Right ventricle myocardium superior (tissue), 1 donor: ENCODE data around the gene DIP2C. TPM values are rescaled to one million over a fixed set of nuclear protein-coding genes. Genes with fewer than 3 reads are reported as not detected.

Experiments
- ATAC-seq: fragments of 200-7000 bp; cut with Tn5 transposase; one replicate; pipeline ENCODE4 v1.9.1; 2020; ENCODE audit warnings: mild to moderate bottlenecking; ENCODE audit not compliant: poor library complexity
- DNase-seq: peaks from one replicate; pipeline ENCODE4 v3.0.0-alpha.2; 2020
- intact Hi-C: fragments of 100-400 bp; cut with DNase I; formaldehyde crosslinking; loops from one replicate; pipeline ENCODE4 v1.11.2; 2022
- long read RNA-seq: library from polyadenylated mRNA; unstranded; transcript quantifications from one replicate; pipeline ENCODE4 v2.0.0, GENCODE V29; 2021
- total RNA-seq: library from RNA; stranded (reverse); fragmentation: NEBNext Ultra II Directional; extraction: Animal tissue kit (Norgen Biotek cat#: 25700); gene quantifications from one replicate; pipeline ENCODE4 v1.2.1, GENCODE V29; 2021
- donor health status: DM: no; HTN: yes; CAD: no; lungs with severe emphysema.

Gene DIP2C, protein sequence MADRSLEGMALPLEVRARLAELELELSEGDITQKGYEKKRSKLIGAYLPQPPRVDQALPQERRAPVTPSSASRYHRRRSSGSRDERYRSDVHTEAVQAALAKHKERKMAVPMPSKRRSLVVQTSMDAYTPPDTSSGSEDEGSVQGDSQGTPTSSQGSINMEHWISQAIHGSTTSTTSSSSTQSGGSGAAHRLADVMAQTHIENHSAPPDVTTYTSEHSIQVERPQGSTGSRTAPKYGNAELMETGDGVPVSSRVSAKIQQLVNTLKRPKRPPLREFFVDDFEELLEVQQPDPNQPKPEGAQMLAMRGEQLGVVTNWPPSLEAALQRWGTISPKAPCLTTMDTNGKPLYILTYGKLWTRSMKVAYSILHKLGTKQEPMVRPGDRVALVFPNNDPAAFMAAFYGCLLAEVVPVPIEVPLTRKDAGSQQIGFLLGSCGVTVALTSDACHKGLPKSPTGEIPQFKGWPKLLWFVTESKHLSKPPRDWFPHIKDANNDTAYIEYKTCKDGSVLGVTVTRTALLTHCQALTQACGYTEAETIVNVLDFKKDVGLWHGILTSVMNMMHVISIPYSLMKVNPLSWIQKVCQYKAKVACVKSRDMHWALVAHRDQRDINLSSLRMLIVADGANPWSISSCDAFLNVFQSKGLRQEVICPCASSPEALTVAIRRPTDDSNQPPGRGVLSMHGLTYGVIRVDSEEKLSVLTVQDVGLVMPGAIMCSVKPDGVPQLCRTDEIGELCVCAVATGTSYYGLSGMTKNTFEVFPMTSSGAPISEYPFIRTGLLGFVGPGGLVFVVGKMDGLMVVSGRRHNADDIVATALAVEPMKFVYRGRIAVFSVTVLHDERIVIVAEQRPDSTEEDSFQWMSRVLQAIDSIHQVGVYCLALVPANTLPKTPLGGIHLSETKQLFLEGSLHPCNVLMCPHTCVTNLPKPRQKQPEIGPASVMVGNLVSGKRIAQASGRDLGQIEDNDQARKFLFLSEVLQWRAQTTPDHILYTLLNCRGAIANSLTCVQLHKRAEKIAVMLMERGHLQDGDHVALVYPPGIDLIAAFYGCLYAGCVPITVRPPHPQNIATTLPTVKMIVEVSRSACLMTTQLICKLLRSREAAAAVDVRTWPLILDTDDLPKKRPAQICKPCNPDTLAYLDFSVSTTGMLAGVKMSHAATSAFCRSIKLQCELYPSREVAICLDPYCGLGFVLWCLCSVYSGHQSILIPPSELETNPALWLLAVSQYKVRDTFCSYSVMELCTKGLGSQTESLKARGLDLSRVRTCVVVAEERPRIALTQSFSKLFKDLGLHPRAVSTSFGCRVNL (N-terminal part only)
- 29.1 TPM for total RNA-seq
- long read RNA-seq, full-length matches to known transcripts: 2 of 32 reads
- long read RNA-seq, partial matches to known transcripts: 18 of 32 reads
- long read RNA-seq, other reads (novel, unspliced or antisense): 12 of 32 reads

DNA sequence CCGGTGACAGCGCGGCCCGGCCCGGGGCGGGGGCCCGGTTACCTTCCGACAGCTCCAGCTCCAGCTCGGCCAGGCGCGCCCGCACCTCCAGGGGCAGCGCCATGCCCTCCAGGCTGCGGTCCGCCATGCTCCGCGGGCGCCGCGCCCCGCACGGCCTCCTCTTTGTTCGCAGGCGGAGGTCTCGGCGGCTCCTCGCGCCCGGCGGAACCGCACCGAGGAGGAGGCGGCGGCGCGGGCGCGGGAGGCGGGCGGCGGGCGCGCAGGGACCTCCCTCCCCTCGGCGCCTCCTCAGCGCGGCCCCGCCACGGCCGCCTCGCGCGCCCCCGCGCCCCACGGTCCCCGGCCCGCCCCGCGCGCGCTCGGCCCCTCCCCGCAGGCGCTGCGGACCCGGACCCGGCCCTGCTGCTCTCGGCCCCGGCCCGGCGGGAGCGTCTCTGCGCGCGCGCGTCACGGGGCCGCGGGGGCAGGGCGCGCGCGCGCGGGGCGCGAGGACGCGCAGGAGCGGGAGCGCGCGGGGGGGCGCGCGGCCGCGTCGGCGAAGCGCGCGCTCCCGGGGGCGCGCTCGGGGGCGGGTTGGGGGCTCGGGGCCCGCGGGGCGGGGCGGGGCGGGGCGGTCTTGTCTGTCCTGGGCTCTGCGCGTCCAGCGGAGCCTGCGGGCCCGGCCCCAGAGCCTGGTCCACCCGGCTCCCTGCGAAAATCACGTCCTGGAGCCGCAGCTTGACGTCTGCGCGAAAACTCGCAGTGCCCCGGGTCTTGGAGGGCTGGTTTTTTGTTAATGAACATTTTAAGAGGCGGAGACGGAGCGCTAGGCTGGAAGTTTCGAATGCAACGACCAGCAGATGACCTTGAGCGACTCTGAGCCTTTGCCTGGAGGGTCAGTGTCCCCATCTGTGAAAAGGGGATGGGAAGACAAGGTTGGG is at the start of gene DIP2C:
Gene DIP2C, minus strand, starts transcription at position 217 of the 920 bp plus-strand sequence. Its CDS starts 90 bp downstream, at position 127.
- intact Hi-C loops: loop anchor here (10.0 kb wide), 1 partner anchor 155 kb away; no protein-coding TSS in a partner anchor
- ATAC-seq (peak; percentile 87), DNase-seq (peak; percentile 85)

DNA sequence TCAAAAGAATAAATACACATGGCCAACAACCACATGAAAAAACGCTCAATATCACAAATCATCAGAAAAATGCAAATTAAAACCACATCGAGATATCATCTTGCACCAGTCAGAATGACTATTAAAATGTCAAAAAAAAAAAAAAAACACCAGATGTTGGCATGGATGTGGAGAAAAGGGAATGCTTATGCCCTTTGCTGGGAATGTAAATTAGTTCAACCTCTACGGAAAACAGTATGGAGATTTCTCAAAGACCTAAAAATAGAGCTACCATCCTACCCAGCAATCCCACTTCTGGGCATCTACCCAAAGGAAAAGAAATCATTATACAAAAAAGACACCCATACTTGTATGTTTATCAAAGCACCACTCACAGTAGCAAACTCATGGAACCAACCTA is 45.0 kb upstream of the DIP2C start:
- ATAC-seq (no peak), DNase-seq (no peak)
- intact Hi-C loops: no loop called here

DNA sequence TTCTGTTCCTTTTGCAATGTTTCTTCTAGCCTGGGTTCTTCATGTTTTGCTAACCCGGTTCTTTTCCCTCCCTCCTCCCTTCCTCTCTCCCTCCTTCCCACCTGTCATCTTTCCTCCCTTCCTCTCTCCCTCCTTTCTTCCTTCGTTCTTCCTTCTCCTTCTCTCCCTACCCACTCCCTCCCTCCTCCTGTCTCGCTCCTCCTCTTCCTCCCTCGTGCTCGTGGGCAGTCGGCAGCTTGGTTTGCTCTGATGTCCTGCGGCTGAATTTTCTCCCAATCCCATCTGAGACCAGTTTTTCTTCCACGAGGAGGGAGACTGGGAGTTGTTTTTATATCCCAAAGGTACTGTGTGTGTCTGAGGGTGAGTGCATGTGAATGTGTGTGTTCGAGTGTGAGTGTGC is 43.6 kb upstream of the DIP2C start:
- no peak for ATAC-seq
- DNase-seq: no peak
- intact Hi-C loops: no loop called here

DNA sequence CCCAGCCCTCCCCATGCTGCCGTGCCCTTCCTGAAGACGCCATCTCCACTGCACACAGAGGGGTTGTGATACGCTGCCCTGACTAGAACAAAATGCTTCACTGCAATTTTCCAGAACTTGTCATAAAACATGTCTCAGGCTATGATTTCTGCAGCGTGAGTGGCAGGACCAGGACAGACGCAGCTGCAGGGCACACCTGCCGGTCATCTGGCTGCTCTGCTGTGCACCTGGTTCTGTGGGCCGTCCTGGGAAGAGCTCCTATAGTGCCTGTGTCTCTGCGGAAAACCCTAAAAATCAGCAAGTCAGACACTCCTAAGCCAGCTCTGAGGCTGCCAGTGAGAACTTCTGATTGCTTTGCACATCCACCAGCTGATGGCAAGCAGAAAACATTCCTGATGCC is 39.7 kb upstream of the DIP2C start:
- intact Hi-C loops: no loop called here
- ATAC-seq: no peak
- DNase-seq: no peak

DNA sequence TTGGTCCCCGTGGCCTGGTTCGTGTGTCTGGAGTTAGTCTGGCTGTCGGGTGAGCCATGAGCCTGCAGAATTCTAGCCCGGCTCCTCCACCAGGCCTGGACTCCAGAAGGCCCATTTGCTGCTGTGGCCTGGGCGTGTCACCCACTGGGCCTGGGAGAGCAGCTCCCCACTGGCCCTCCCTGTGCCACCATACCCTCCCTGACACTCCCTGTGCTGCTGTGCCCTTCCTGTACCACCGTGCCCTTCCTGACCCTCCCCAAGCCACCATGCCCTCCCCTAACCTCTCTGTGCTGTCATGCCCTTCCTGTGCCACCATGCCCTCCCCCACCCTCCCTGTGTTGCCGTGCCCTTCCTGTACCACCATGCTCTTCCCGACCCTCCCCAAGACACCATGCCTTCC is 39.1 kb upstream of the DIP2C start:
- DNase-seq: no peak
- intact Hi-C loops: no loop called here
- ATAC-seq: no peak

DNA sequence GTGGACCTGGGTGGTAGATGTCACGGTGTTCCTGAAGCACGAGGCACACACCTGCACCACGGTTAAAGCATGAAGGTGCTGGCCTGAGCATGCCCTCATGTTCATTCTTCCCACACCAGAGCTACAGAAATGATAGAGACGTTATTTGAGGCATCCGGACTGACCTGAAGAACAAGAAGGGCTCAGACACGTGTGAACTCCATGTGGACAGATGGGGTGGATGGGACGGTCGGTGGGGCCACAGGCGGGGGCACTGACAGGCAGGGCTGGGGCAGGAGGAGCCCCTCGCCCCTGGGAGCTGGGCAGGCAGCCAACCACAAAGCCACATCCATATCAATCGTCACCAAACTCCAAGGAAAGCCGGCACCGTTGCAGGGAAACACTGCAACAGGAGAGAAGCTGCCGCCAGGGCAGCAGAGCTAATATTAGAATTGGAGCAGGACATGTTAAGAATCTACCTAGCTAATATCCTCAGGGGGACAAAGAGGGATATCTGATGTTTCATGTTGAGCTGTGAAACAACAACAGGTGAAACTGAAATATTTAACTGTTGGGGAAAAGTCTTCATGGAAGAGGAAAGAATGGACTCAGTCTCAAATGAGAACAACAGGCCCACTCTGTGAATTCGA is 37.8 kb upstream of the DIP2C start:
- no peak for ATAC-seq
- intact Hi-C loops: no loop called here
- no peak for DNase-seq

DNA sequence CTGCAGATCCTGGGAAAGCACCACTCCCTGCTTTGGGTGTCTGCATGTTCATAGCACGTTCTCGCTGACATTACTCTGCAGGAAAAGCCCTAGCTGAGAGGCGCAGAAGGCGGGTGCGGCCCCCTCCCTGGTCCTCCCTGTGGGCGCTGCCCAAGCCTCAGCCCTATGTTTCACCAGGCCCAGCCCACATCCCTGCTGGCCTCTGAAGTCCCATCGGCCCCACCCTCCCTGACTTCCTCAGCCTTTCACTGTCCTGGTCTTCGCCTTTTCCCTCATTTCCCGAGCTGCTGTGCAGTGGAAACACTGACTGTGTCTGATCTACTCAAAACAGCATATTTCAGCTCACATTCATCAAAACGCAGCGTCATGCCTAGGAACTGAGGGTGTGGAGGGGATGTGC is 36.3 kb upstream of the DIP2C start:
- intact Hi-C loops: no loop called here
- DNase-seq (no peak), ATAC-seq (no peak)

DNA sequence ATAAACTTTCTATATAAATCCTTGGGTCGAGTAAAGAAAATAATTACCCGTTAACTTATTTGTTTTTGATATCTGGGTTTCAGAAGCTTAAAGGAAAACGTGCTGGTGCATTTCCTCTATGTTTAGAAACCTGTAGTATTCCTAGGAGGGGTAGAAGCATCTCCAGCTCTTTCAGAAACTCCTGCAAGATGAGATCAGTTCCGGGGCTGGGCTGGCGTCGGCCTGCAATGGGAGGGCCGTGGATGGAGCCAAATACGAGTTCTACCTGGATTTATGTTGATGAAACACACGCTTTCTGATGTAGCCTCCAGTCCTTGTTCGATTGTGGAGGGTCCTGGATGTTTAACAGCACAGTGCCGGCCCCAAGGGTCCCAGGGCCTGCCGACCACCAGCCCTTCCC is 35.8 kb upstream of the DIP2C start:
- no peak for DNase-seq
- ATAC-seq: no peak
- intact Hi-C loops: no loop called here

DNA sequence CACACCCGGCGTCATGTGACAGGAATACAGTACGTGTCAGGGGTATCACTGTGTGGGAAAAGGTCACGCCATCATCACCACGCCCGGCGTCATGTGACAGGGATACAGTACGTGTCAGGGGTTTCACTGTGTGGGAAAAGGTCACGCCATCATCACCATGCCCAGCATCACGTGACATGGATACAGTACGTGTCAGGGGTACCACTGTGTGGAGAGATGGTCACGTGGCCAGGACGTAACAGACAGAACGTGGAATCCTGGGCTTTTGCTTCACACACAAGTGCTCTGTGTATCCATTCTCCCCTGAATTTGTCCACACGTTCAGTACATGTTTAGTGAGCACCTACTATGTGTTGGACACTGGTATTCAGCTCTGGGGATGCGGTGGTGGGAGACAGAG is 34.5 kb upstream of the DIP2C start:
- ATAC-seq (no peak), DNase-seq (no peak)
- intact Hi-C loops: no loop called here

DNA sequence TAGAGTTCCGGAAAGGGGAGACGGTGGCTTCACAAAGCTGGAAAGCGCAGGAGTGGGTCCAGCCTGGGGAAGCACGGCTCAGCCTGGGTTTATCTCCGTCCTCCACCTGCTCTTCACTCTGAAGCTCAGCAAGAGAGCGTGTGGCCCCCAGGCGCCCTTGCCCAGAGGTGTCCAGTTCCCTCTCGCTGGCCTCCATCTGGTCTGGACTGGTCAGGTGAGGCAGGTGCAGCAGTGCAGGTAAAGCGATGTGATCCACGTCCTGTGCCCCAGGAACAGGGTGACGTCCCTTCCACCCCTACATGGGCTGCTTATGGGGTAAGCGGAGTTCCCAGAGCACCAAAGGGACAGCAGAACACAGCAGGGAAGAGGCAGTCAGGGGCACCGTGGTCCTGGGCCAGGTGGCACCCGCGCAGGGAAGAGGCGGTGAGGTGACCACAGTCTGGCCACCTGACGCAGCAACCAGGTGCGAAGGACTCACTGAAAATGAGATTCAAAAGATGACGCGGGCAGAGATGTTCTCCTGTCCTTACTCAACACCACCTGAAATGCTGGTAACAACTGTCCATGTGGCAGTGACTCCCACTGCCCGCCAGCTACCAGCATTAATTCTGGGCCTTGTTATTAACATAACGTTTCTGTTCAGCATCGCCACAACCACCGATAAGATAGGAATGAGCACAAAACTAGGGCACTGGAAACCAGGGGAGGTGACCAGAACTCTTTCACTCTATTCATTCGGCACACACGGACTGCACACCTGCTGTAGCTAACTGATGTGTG is 33.0 kb upstream of the DIP2C start:
- DNase-seq (no peak), ATAC-seq (no peak)
- intact Hi-C loops: no loop called here

DNA sequence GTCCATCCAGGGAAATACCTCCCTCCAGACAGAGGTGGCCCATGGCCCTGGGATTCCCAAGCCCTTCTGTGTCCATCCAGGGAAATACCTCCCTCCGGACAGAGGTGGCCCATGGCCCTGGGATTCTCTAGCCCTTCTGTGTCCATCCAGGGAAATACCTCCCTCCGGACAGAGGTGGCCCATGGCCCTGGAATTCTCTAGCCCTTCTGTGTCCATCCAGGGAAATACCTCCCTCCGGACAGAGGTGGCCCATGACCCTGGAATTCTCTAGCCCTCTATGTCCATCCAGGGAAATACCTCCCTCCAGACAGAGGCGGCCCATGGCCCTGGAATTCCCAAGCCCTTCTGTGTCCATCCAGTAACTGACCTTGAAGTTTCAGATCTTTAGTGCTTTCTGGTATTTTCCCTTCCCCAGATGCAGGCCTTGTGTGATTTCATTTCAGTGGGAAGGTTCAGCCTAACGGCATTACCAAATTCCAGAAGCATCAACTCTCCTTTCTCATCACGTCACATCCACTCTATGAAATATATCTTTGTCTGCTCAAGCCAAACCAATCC is 28.8 kb upstream of the DIP2C start:
- ATAC-seq (no peak), DNase-seq (no peak)
- intact Hi-C loops: no loop called here

DNA sequence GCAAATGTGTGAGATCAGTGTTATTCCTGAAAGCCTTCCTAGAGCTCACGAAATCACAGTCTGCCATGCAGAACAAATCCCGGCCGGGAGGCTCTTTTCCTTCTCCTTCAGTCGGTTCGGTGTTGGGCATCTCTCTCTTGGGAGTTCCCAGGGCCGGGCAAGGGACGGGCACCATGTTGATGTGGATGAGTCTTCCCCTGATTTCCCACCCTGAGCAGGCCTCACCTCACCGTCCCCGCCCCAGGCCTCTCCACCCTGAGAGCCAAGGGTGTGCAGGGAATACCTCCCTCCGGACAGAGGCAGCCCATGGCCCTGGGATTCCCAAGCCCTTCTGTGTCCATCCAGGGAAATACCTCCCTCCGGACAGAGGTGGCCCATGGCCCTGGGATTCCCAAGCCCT is 28.0 kb upstream of the DIP2C start:
- intact Hi-C loops: no loop called here
- ATAC-seq (no peak), DNase-seq (no peak)

DNA sequence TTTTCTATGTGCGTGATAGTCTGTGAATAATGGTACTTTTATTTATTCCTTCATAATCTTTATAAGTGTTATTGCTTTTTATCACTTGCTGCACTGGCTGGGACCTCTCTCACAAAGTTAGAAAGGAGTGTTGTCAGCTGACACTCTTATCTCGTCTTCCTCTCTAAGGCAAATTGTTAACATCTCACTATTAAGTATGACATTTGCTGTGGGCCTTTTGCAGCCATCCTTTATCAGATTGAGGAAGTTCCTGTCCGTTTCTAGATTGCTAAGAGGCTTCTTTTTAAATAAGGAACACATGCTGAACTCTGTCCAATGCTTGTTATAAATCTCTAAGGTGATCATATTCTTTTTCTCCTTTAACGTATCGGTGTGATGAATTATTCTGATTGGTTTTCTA is 27.4 kb upstream of the DIP2C start:
- no peak for ATAC-seq
- intact Hi-C loops: no loop called here
- DNase-seq: no peak

DNA sequence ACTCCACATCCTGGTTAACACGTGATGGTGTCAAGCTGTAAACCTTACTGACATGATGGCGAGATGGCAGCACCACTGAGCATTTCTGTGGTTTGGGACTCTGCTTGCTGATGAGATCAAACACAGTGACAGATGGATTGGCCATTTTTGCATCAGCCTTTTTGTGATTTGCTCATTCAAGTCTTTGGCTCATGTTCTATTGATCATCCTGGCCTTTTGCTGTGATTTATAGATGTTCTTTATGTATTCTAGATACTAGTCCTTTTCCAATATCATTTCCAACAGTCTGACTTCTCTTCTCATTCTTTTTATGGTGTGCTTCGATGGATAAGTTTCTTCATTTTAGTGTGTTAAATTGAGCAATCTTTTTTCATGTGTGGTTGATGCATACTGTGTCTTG is 24.7 kb upstream of the DIP2C start:
- ATAC-seq (no peak), DNase-seq (no peak)
- intact Hi-C loops: no loop called here

DNA sequence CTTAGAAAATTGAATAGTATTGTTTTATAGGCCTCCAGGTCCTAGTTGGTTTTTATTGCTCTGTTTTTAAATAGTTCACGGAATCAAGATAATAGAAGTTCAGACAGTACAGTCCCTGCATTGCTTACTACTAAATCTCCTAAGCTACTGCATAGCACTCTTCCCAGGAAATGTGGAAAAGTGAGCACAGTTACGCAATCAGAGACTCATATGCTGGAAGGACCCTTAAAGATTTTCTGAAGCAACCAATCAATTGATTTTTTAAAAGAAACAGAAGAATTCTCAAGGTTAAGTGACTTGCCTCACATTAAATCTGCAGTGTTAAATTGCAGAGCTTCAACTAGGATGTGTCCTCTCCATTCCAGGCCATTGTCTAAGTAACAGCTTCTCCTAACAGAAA is 23.1 kb upstream of the DIP2C start:
- intact Hi-C loops: no loop called here
- no peak for ATAC-seq
- no peak for DNase-seq

DNA sequence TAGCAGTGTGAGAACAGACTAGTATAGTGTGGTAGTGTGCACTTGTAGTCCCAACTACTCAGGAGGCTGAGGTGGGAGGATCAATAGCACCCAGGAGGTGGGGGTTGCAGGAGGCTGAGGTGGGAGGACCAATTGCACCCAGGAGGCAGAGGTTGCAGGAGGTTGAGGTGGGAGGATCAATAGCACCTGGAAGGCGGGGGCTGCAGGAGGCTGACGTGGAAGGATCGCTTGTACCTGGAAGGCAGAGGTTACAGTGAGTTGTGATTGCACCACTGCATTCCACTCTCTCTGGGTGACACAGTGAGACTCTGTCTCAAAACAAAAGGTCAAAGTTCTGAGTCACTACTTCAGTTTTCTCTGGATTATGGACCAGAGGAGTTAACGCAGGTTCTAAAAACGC is 22.6 kb upstream of the DIP2C start:
- intact Hi-C loops: no loop called here
- no peak for ATAC-seq
- no peak for DNase-seq
